Dendritic cell treated with granulocyte-macrophage colony-stimulating factor and Interleukin-4, amounts not matched to agents 40 ng/mL and 50 ng/mL, for 4 days (primary cell): Measurements from ENCODE around the gene LHFPL2.

Experiments used
- H3K27ac Mint-ChIP-seq: one replicate; pipeline ENCODE4 v1.8.0; 2022; ENCODE audit warnings: mild to moderate bottlenecking, mixed read lengths
- H3K27me3 Mint-ChIP-seq: one replicate; pipeline ENCODE4 v1.8.0; 2022; ENCODE audit warnings: mild to moderate bottlenecking, mixed read lengths
- H3K36me3 Mint-ChIP-seq: one replicate; pipeline ENCODE4 v1.8.0; 2022; ENCODE audit warnings: low read depth, mixed read lengths
- H3K4me1 Mint-ChIP-seq: one replicate; pipeline ENCODE4 v1.8.0; 2022; ENCODE audit warnings: low read depth, mixed read lengths
- H3K4me3 Mint-ChIP-seq: one replicate; pipeline ENCODE4 v1.8.0; 2022; ENCODE audit warnings: mild to moderate bottlenecking, moderate library complexity, mixed read lengths
- H3K9me3 Mint-ChIP-seq: one replicate; pipeline ENCODE4 v1.8.0; 2022; ENCODE audit warnings: mixed read lengths
- intact Hi-C: fragments of 100-400 bp; cut with micrococcal nuclease; formaldehyde crosslinking; loops from one replicate; pipeline ENCODE4 v1.15.0; 2022

Gene LHFPL2

DNA sequence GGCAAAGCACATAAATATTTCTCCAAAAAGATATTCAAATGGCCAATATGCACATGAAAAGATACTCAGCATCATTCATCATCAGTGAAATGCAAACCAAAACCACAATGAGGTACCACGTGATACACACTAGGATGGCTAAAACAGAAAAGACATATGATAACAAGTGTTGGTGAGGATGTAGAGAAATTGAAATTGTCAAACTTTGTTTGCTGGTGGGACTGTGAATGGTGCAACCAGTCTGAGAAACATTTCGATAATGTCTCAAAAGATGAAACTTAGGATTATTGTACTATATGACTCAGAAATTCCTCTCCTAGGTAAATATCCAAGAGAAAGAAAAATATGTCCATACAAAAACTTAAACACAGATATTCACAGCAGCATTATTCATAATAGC is 8.6 kb upstream of the LHFPL2 start:
- Mint-ChIP-seq H3K9me3 (no peaks in the 10 kb centered on the region), H3K27me3 (peaks cover 5% of the 10 kb centered on the region), H3K4me1 (no peaks in the 10 kb centered on the region), H3K4me3 (no peak overlapping the region), H3K27ac (no peak overlapping the region), H3K36me3 (no peaks in the 10 kb centered on the region)
- intact Hi-C loops: no loop called here

GRCh38 chr5:78655746-78656290 is 7.2 kb upstream of the LHFPL2 start:
- Mint-ChIP-seq H3K9me3 (no peaks in the 10 kb centered on the region), H3K4me3 (no peak overlapping the region), H3K27me3 (peaks cover 9% of the 10 kb centered on the region), H3K27ac (no peak overlapping the region), H3K36me3 (no peaks in the 10 kb centered on the region), H3K4me1 (no peaks in the 10 kb centered on the region)
- intact Hi-C loops: no loop called here

DNA sequence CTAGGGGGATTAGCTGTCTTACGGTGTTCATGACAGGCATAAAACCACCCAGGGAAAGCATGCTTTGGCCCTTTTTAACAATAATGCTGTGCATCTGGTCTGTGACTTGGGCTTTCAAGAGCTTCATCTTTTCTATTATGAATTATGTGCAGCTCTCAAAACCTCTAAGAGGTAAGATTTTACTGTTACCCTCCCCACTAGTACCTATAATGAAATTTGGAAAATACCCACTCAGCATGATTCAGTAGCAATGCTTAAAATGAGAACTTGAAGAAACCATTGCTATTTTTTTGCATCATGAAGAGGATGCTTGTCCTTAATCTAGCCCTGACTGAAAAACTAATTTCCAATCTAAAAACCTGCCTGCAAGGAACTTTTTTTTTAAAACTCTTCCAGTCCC is 5.8 kb upstream of the LHFPL2 start:
- H3K4me3 Mint-ChIP-seq: no peak overlapping the region
- H3K4me1 Mint-ChIP-seq: no peaks in the 10 kb centered on the region
- intact Hi-C loops: no loop called here
- peaks cover 16% of the 10 kb centered on the region for H3K27me3 Mint-ChIP-seq
- H3K27ac Mint-ChIP-seq: no peak overlapping the region
- no peaks in the 10 kb centered on the region for H3K9me3 Mint-ChIP-seq
- no peaks in the 10 kb centered on the region for H3K36me3 Mint-ChIP-seq

DNA sequence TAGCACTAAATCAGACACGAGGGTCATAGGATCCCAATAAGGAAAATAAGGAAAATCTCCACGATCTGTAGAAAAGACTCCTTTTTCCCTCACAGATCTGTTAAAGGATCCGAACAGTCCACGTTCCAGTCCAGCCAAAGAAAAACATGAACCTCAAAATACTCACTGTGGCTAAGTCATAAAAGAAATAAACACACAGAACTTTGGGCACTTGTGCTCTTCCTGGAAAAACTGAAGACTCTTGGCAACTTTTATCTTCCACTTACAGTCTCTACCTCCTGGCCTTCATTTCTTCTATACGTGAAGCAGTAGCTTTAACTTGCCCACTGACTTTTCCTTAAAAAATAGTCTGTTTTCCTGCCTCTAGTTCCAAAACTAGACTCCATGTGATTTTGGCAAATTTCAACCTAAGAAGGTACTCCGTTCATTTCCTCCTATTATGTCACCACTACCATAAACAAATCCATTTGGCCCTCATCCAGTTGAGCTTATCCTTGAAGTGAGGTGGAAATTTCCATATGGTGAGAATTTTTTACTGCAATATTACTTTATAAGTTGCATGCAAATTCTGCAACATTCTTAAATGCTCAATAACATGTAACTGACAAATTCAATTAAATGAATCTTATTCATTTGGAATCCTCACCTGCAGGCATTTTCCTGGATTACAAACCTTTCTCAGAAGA is 5.3 kb upstream of the LHFPL2 start:
- H3K27ac Mint-ChIP-seq: no peak overlapping the region
- intact Hi-C loops: no loop called here
- no peaks in the 10 kb centered on the region for H3K9me3 Mint-ChIP-seq
- H3K27me3 Mint-ChIP-seq: peaks cover 16% of the 10 kb centered on the region
- H3K4me3 Mint-ChIP-seq: no peak overlapping the region
- no peaks in the 10 kb centered on the region for H3K4me1 Mint-ChIP-seq
- no peaks in the 10 kb centered on the region for H3K36me3 Mint-ChIP-seq

DNA sequence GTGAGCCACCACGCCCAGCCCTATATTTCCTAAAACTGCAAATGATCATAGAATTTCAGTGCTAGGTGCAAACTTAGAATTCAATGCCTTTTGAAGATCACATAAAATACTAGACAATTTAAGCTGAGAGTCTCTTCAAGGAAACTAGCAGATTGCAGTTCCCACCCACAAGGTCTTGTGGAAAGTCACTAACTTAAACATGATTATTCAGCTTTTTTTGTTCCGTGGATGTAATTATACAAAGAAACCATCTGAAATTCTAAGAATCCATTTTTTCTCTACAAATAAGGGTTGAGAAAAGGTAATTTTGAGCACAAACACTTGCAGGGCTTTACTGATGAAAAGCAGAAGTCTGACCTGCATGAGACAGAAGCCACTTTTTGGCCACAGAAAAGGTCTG is 4.5 kb upstream of the LHFPL2 start:
- Mint-ChIP-seq H3K4me3 (no peak overlapping the region), H3K9me3 (no peaks in the 10 kb centered on the region), H3K4me1 (no peaks in the 10 kb centered on the region), H3K27ac (no peak overlapping the region), H3K36me3 (peaks cover 4% of the 10 kb centered on the region), H3K27me3 (peaks cover 14% of the 10 kb centered on the region)
- intact Hi-C loops: no loop called here

- H3K9me3 Mint-ChIP-seq: no peaks in the 10 kb centered on the region
- peaks cover 18% of the 10 kb centered on the region for H3K27me3 Mint-ChIP-seq
- peaks cover 9% of the 10 kb centered on the region for H3K36me3 Mint-ChIP-seq
These were observed 2.9 kb upstream of the LHFPL2 start for GRCh38 chr5:78651468-78651867.

DNA sequence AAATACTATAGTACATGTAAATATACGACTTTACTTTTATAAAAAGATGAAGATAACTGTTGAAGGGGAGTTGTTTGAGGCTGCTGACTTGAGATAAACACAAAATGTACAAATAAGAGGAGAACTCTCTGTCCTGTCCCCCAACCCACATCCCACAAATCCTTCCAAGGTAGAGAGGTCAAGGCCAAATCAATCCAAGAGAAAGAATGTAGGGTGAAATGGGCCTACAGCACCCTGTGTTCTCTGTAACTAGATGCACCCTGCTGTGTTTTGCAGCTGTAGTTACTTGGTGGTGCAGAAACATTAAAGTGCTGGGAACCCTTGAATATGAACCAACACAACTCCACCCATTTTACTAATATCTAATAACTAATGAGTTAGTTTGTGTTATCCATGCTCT is 2.0 kb upstream of the LHFPL2 start:
- Mint-ChIP-seq H3K4me3 (no peak overlapping the region), H3K27me3 (peaks cover 23% of the 10 kb centered on the region), H3K27ac (no peak overlapping the region), H3K36me3 (peaks cover 9% of the 10 kb centered on the region), H3K4me1 (peaks cover 21% of the 10 kb centered on the region), H3K9me3 (no peaks in the 10 kb centered on the region)
- intact Hi-C loops: no loop called here

More at GRCh38 chr5:78651468-78651867, 2.9 kb upstream of the LHFPL2 start:
- no peak overlapping the region for H3K4me3 Mint-ChIP-seq
- H3K27ac Mint-ChIP-seq: no peak overlapping the region
- intact Hi-C loops: no loop called here
- H3K4me1 Mint-ChIP-seq: peaks cover 14% of the 10 kb centered on the region

- peaks cover 9% of the 10 kb centered on the region for H3K36me3 Mint-ChIP-seq
- H3K27me3 Mint-ChIP-seq: peaks cover 25% of the 10 kb centered on the region
- peak overlapping the region; percentile 70 for H3K27ac Mint-ChIP-seq
- H3K4me3 Mint-ChIP-seq: peak overlapping the region; percentile 11
- no peaks in the 10 kb centered on the region for H3K9me3 Mint-ChIP-seq
- H3K4me1 Mint-ChIP-seq: peaks cover 26% of the 10 kb centered on the region
- intact Hi-C loops: loop anchor here (5.0 to 10.0 kb wide), 2 partner anchors 108 to 235 kb away; no protein-coding TSS in a partner anchor
These were observed 1.4 kb upstream of the LHFPL2 start for GRCh38 chr5:78649861-78650496.

DNA sequence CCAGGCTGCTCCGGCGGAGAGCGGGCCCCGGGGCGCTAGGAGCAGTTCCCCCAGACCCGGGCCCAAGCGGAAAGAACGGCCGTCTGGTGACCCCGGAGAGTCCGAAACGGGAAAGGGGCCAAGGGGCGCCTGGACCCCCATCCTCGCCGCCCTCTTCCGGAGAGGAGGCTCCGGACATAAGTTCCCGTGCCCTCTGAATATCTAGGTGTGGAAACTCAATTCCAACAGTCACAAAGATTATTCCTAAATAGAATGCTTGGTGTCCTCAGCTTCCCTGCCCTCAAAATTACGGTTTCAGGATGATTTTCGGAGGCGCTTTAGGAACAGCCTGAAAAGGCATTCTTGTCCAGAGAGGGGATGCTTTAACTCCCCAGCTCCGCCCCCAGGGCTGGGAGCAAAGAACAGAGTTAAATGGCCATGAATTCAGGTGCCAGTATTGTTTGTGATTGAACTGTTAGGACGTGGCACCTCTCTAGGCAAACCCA is 681 bp upstream of the LHFPL2 start:
- no peak overlapping the region for H3K27ac Mint-ChIP-seq
- intact Hi-C loops: loop anchor here (5.0 to 10.0 kb wide), 2 partner anchors 107 to 236 kb away; no protein-coding TSS in a partner anchor

GRCh38 chr5:78647838-78648358 is 674 bp downstream of the LHFPL2 start:
- H3K27ac Mint-ChIP-seq: peak overlapping the region; percentile 66

More for the DNA sequence above, 681 bp upstream of the LHFPL2 start:
- H3K4me3 Mint-ChIP-seq: peak overlapping the region; percentile 87
- H3K36me3 Mint-ChIP-seq: peaks cover 17% of the 10 kb centered on the region
- H3K9me3 Mint-ChIP-seq: no peaks in the 10 kb centered on the region
- H3K4me1 Mint-ChIP-seq: peaks cover 34% of the 10 kb centered on the region
- H3K27me3 Mint-ChIP-seq: peaks cover 26% of the 10 kb centered on the region

DNA sequence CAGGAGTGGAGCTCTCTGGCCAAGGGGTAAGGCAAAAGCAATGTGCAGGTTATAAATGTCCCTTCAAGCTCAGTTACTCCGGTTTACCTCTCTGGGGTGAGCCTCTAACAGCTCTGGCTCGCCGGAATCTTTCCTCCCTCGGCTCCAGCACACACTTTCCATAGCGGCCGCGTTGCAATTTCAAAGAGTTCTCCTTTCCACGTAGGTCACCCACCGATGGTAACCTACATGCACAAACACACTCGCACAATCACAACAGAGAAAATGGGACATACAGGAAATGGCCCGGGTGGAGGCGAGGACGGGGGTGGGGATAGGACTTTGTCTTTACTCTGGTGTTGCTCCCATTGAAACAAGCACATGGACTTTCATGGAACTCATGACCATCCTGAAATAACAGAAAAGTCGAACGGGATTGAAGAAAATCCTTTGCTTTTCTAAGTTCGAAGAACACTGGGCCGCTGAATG is 1.2 kb downstream of the LHFPL2 start:
- intact Hi-C loops: loop anchor here (5.0 to 10.0 kb wide), 2 partner anchors 105 to 237 kb away; no protein-coding TSS in a partner anchor
- Mint-ChIP-seq H3K4me1 (peaks cover 44% of the 10 kb centered on the region), H3K27me3 (peaks cover 26% of the 10 kb centered on the region), H3K36me3 (peaks cover 26% of the 10 kb centered on the region), H3K27ac (peak overlapping the region; percentile 66), H3K9me3 (no peaks in the 10 kb centered on the region), H3K4me3 (peak overlapping the region; percentile 87)

More at GRCh38 chr5:78647838-78648358, 674 bp downstream of the LHFPL2 start:
- peak overlapping the region; percentile 87 for H3K4me3 Mint-ChIP-seq
- intact Hi-C loops: loop anchor here (5.0 to 10.0 kb wide), 2 partner anchors 106 to 237 kb away; no protein-coding TSS in a partner anchor
- H3K36me3 Mint-ChIP-seq: peaks cover 22% of the 10 kb centered on the region
- no peaks in the 10 kb centered on the region for H3K9me3 Mint-ChIP-seq
- peaks cover 39% of the 10 kb centered on the region for H3K4me1 Mint-ChIP-seq
- H3K27me3 Mint-ChIP-seq: peaks cover 26% of the 10 kb centered on the region

DNA sequence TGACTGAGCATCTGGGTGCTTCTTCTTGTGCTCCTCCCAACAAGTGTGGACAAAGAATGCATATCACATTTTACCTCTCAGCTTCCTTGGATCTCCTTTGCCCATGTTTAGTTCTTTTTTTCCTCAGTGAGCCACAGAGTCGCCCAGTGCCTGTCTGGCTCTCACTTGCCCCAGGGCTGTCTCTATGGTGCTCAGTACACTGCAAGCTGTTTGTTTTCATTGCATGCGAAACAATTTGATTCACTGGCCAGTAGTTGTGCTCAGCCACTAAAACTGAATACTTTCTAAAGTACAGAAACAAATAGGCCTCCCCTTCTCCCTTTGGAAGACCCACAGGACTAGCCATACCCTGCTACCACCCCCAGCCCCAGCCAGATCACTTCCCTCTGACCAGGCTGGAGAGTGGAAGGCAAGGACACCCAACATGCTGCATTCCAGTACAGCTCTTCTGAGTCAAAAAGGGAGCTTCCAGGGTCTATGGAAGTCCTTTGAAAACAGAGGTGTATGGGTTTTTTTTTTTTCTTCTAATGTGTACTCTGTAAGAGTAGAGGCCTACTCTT is 3.8 kb downstream of the LHFPL2 start:
- no peaks in the 10 kb centered on the region for H3K9me3 Mint-ChIP-seq
- no peak overlapping the region for H3K4me3 Mint-ChIP-seq
- intact Hi-C loops: loop anchor here (5.0 to 10.0 kb wide), 2 partner anchors 103 to 240 kb away; no protein-coding TSS in a partner anchor
- no peak overlapping the region for H3K27ac Mint-ChIP-seq
- H3K27me3 Mint-ChIP-seq: peaks cover 16% of the 10 kb centered on the region
- H3K36me3 Mint-ChIP-seq: peaks cover 26% of the 10 kb centered on the region
- peaks cover 51% of the 10 kb centered on the region for H3K4me1 Mint-ChIP-seq

DNA sequence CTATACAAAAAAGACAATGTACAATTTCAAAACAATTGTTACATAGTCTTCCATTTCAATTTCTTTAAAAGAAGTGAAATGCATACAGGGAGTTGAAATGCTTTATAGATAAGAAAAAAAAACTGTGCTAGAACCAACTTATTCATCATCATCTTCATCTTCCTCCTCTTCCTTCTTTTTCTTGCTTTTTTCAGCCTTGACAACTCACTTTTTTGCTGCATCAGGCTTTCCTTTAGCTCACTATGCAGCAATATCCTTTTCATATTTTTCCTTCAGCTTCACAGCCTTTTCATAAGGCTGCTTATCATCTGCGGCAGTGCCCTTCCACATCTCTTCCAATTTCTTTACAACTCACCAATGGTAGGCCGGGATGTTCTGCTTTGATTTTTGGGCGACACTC is 4.4 kb downstream of the LHFPL2 start:
- Mint-ChIP-seq H3K4me3 (no peak overlapping the region), H3K9me3 (no peaks in the 10 kb centered on the region), H3K27me3 (peaks cover 13% of the 10 kb centered on the region), H3K4me1 (peaks cover 53% of the 10 kb centered on the region), H3K27ac (no peak overlapping the region), H3K36me3 (peaks cover 29% of the 10 kb centered on the region)
- intact Hi-C loops: loop anchor here (10.0 kb wide), 1 partner anchor 241 kb away; no protein-coding TSS in a partner anchor
